ENCODE results near the gene STOM.

DNA sequence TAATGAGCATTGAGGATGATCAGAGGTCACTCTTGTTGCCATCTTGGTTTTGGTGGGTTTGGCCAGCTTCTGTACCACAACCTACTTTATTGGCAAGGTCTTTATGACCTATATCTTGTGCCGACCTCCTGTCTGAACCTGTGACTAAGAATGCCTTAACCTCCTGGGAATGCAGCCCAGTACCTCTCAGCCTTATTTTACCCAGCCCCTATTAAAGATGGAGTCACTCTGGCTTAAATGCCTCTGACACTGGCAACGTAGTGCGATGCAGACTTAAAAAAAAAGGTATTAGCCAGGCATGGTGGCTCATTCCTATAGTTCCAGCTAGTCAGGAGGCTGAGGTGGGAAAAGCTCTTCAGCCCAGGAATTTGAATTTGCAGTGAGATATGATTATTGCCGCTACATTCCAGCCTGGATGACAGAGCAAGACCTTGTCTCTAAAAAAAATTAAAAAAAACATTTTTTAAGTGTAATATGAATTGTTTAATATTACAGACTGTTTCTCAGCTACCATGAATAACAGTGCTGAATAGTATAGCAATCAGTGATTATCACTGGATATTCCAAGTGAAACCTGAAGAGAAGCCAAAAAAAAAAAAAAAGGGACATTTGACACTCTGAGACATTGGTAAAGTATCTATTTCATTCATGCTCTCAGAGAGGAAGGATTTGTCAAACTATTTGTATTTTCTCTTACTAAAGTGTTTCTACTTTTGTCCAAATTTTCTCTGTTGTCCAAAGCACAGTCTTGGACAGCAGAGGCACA lies 18.3 kb upstream of the STOM start:
- TF ChIP-seq CTCF (IDR thresholded peaks at IDR 0.05): no peak
- TF ChIP-seq POLR2A (IDR thresholded peaks at IDR 0.05): no peak

Data from stomach (tissue), 4 donors.